Suppressor macrophage treated with lipopolysaccharide for 4 hours (primary cell): ENCODE measurements around the gene TUBG1.
"Not testable (repeated sequence)": the region's sequence is repeated elsewhere in the genome, so short reads cannot be mapped to it uniquely, and the experiment has no call there.

Source experiments
- DNase-seq: peaks from one replicate; pipeline ENCODE4 v3.0.0-alpha.2; 2020

Gene TUBG1

GRCh38 chr17:42623732-42624596, 14.5 kb downstream of the TUBG1 start:
- DNase-seq: no peak

GRCh38 chr17:42627032-42627764, 17.7 kb downstream of the TUBG1 start:
- DNase-seq: not testable (repeated sequence)

- peak; percentile 18 for DNase-seq
Measured at GRCh38 chr17:42629411-42630009, 20.0 kb downstream of the TUBG1 start.

GRCh38 chr17:42632949-42633444, 23.5 kb downstream of the TUBG1 start:
- no peak for DNase-seq

- no peak for DNase-seq
Measured at GRCh38 chr17:42639525-42640113, 30.1 kb downstream of the TUBG1 start.

GRCh38 chr17:42640121-42640520, 30.6 kb downstream of the TUBG1 start:
- DNase-seq: no peak

GRCh38 chr17:42642336-42642735, 32.9 kb downstream of the TUBG1 start:
- no peak for DNase-seq

- no peak for DNase-seq
Measured at GRCh38 chr17:42647778-42648177, 38.3 kb downstream of the TUBG1 start.

- DNase-seq: no peak
Measured at GRCh38 chr17:42651392-42651791, 41.9 kb downstream of the TUBG1 start.

GRCh38 chr17:42653179-42654124, 44.0 kb downstream of the TUBG1 start:
- DNase-seq: no peak

GRCh38 chr17:42655528-42655927, 46.0 kb downstream of the TUBG1 start:
- no peak for DNase-seq

- DNase-seq: no peak
Measured at GRCh38 chr17:42657824-42658588, 48.5 kb downstream of the TUBG1 start.

GRCh38 chr17:42659079-42659931, 49.8 kb downstream of the TUBG1 start, which contains the start of gene TUBG2:
TSS of gene TUBG2 (plus strand) at chr17:42659284. CDS start at chr17:42659504, 220 bp downstream.
- peak; percentile 83 for DNase-seq

- not testable (repeated sequence) for DNase-seq
Measured at GRCh38 chr17:42659932-42660274, 50.4 kb downstream of the TUBG1 start.

- DNase-seq: no peak
Measured at GRCh38 chr17:42660692-42661345, 51.3 kb downstream of the TUBG1 start.
